ENCODE measurements around the gene HYAL2.

Gene HYAL2

DNA sequence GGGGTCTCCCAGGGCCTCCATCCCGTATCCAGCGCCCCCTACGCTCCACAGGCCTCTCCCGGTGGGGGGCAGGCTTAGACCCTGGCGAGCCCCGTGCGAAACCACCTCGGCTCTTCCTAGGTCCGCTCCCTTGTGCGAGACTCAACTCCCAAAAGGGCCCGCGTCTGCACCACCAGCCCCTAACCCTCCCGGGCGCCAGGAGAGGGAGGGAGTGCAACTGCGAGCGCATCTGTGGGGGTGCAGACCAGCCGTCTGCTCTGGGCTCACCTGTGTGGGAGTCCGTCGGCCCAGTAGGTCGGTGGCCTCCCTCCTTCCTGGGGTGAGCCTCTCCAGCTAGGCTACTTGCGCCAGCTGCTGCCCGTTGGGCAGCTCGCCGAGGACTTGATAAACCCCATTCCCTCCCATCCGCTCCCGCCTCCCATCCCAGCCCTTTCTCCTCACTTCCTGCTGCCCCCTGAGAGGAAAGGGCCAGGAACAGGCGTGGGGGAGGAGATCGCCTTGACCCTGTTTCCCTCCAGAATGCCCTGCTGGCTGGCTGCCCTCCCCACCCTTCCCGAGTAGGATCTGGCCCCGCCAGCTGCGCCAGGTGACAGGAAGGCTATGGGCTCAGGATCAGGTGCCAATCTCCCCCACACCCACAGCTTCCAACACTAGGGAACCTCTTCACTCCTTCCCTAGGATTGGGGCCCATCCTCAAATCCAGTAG lies at the start of gene HYAL2:
TSS of gene HYAL2 (minus strand) at position 360 of the 706 bp plus-strand sequence. CDS start 2,256 bp downstream, outside the sequence.
- no peak for DNase-seq

GRCh38 chr3:50371133-50371685 lies 48.7 kb upstream of the HYAL2 start:
- no peak for DNase-seq

- DNase-seq: no peak
These were observed 48.0 kb upstream of the HYAL2 start for GRCh38 chr3:50370594-50370993.

DNA sequence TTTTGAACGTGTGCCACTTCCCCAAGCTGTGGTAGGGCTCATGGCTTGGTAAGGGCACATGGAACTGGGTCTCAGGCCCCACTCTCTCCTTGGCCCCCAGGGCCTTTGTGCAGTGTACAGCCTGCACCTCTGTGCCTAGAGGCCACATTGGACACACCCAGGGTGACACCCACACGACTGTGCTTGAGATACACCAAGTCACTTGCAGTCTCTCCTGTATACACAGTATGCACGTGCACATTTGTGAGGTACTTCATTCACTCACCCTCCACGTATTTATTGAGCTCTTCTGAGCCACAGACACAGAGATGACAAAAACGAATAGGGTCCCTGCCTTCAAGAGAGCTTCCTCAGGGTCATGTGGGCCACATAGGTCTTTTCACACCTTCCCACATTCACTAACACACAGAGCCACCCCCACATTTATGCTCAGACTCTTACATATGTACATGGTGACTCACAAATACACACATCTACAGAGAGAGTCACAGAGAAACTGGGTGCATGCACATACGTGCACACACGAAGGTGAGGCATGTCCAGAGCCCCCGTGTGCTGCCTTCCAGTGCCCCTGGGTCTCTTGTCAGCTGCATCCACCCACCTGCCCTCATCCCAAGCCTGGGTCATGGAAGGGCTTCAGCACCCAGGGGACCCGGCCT lies 46.6 kb upstream of the HYAL2 start:
- DNase-seq: no peak

DNA sequence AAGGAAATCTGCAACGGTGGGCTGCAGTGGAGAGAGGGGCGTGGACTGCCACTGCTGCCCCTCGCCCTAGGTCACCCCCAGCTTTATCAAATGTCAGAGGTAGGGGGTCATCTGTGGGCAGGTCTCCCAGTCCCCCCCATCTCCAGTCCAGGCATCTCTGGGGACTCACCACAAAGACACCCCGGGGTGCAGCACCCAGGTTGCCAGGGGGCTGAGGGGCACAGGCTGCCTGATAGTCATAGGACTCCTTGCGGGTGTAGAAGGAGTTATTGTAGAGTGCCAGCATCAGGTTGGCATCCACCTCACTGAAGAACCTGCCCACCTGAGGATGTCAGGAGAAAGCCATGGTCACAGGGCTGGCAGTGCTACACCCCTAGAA lies 43.3 kb upstream of the HYAL2 start:
- DNase-seq: no peak

DNA sequence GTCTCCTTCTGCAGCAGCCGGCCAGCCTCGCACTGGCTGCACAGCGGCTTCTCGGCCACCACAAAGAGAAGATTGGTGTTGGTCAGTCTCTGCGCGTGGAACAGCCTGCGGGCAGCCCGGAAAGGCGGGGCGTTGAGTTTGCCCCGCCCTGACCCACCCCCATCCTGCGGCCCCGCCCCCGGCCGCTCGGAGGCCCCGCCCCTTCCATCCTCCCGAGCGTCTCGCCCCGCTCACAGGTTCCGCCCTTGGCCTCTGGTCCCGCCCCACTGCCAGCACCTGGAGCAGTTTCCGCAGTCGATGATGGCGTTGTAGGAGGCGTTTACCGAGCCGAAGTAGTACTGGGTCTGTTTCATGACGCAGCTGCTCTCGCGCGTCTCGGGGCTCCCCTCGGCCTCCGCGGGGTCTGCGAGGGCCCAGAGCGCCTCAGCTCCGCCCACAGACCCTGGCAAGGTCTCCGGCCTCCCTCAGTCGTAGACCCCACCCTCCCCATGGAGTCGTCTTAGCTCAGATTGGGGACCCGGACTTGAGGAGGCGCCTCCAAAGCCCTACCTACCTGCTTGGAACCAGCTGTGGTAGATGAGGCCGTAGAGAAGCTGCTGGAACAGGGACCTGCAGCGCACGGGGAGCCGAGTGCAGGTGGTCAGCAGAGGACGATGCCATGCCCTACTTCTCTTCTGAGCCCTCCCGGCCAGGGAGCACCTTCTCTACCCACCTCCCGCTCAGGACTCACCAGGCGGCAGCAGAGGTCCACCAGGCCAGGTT lies 42.7 kb upstream of the HYAL2 start:
- peak; percentile 95 for DNase-seq

- no peak for DNase-seq
These were observed 42.1 kb upstream of the HYAL2 start for GRCh38 chr3:50364573-50365079.

DNA sequence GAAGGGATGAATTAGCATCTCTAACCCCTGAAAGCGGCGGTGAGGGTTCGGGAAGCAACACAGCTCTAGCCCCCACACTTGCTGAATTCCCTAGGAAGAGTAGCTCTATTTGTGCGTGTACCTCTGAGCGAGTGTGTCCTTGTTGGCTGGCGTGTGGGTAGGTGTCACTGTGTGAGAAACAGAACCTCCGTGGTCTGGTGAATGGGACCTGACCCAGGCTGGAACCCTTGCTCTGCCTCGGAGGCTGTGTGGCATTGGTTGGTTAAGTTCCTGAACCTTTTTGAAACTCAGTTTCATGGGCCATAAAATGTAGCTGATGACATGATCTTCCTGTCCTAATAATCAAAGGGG lies 37.2 kb upstream of the HYAL2 start:
- no peak for DNase-seq

- DNase-seq: peak; percentile 96
These were observed 36.6 kb upstream of the HYAL2 start, which contains the start of gene TMEM115 for GRCh38 chr3:50358911-50359759. Gene TMEM115, minus strand, starts transcription at chr3:50359521. Its CDS starts 458 bp downstream, at chr3:50359063.

DNA sequence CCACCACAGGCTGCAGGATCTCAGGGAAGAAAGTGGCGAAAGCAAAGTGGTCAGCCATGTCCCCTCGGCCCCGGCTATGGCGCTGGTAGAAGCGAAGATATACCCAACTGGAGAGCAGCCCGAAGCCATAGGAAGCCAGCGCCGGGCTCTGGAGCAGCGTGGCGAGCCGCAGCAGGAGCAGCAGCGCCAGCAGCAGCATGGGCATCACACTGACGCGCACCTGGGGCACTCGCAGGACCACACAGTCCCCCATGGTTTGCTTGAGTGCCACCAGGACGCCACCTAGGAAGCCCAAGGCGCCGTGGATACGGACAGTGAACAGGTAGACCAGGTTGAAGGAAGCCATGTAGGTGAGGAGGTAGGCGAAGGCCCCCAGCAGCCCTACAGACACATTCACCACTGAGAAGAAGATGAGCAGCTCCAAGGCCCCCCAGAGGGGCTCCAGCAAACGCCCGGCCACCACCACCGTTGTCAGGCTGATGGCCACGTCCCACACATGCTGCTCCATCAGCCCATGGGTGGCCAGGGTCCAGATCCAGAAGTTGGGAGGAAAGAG lies 35.9 kb upstream of the HYAL2 start:
- no peak for DNase-seq

DNA sequence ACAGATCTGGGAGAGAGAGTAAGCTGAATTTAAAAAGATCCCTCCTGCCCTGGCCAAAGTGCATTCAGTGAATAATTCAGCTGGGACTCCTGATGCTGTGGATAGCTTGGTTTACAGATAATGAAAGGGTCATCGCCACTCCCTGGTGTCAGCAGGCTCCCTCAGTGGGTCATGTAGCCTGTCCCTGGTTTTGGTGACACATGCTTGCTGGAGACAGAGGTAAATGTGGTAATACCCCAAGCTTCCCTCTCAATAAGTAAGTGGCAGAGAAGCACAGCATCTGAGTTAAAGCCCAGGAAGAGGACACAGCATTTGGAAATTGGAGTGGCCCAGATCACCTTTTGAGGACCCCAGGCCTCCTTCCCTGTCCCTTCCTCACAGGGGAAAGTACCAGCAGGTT lies 34.9 kb upstream of the HYAL2 start:
- DNase-seq: no peak

DNA sequence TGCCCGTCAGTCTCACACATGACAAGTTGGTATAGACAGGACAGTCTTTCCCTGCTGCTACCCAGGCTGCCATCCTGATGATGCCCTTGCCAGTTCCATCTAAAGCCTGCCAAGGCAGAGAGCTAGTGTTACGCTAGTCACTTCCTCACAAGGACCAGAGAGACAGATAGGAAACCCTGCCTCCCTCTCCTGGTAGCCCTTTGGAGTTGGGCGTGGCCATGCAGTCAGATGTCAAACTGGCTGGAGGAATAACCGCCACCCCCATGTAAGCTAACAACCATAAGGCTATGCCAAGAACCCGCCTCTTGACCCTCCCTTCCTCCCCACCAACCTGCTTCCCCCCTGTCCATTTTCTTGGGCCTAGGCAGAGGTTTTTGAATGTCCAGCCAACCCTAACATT lies 34.0 kb upstream of the HYAL2 start:
- no peak for DNase-seq

GRCh38 chr3:50355829-50356552 lies 33.4 kb upstream of the HYAL2 start:
- DNase-seq: no peak

DNA sequence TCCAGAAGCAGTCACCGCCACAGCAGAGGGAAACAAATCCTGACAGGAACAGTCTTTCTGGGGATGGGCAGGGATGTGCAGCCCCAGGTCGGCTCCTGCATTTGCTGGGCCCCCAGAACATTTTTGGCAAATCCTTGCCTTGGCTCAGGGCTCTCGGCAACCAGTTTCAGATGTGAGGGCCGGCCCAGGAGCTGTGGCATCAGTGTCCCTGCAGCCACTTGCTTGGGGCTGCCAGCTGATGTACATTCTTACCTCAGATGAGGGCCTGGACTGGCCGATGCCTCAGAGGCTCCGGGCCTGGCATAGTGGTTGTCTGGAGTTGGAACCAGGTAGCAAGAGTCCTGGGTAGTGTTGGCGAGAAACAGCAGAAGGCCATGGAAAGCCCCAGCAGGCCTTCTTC lies 32.3 kb upstream of the HYAL2 start:
- DNase-seq: no peak

- no peak for DNase-seq
These were observed 31.7 kb upstream of the HYAL2 start for GRCh38 chr3:50354186-50354764.

- no peak for DNase-seq
These were observed 30.9 kb upstream of the HYAL2 start for GRCh38 chr3:50353245-50354004.

- no peak for DNase-seq
These were observed 30.2 kb upstream of the HYAL2 start for GRCh38 chr3:50352781-50353180.

DNA sequence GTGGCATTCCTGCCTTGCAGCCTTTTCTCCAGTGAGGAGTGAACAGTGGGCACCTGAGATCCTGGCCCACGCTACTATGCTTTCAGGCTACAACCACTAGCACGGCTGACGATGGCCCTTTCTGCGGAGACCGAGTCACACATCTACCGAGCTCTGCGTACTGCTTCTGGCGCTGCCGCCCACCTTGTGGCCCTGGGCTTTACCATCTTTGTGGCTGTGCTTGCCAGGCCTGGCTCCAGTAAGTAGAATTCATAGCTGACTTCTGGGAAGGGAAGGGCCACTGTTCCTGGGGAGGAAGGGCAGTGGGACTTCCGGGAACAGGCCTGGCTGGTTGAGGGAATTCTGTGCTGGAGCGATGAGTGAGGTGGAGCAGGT lies 28.8 kb upstream of the HYAL2 start:
- DNase-seq: no peak

- peak; percentile 99 for DNase-seq
These were observed 28.2 kb upstream of the HYAL2 start, which contains the start of the genes CYB561D2 and NPRL2 for GRCh38 chr3:50350527-50351322. Gene CYB561D2, plus strand, starts transcription at chr3:50350862. Its CDS starts 572 bp downstream, at chr3:50351434. Gene NPRL2, minus strand, starts transcription at chr3:50350775. Its CDS starts 123 bp downstream, at chr3:50350652.

All from stimulated activated CD4-positive, alpha-beta T cell treated with anti-CD3 and anti-CD28 coated beads, Interleukin-1b, Interleukin-23, amount 100 ng/mL, for 48 hours (primary cell).